ENCODE results near the gene RAB19. TPM values are rescaled to one million over a fixed set of nuclear protein-coding genes. Genes with fewer than 3 reads are reported as not detected.
A peak's percentile ranks its signal among the peaks of the same experiment; 100 is the strongest.
"Not testable (repeated sequence)": the region's sequence is repeated elsewhere in the genome, so short reads cannot be mapped to it uniquely, and the experiment has no call there.

The RAB19 gene
- total RNA-seq, 1 donor from 2014 or later, result 2.9 TPM

DNA sequence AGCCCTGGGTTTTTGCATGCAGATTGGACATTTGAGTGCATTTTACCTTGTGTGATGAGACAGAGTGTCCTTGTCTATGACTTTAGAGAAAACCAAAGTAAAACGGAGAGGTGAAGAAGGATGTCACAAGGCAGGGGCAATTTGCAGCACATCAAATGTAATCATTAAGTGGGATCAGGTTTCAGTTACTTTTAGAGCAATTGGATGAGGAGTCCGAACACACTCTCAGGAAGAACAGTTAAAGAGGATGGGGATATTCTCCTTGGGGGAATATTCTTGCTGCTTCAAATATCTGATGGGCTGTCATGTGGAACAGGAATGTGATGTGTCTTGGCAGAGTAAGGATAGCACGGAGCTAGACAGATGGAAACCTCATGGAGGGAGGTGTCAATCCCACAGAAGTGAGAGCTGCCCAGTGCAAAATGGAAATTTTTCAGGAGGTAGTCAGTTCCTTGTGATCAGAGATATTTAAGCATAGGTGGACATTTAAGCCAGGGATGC, 757 bp downstream of the RAB19 start:
- Histone ChIP-seq H3K9me3 (no peaks in the 10 kb centered on the region), H3K4me1 (peaks cover 9% of the 10 kb centered on the region), H3K27me3 (no peaks in the 10 kb centered on the region), H3K4me3 (peak overlapping the region; percentile 52), H3K27ac (no peak overlapping the region), H3K36me3 (no peaks in the 10 kb centered on the region)
- DNase-seq, result no peak
- TF ChIP-seq, protein P1, sequence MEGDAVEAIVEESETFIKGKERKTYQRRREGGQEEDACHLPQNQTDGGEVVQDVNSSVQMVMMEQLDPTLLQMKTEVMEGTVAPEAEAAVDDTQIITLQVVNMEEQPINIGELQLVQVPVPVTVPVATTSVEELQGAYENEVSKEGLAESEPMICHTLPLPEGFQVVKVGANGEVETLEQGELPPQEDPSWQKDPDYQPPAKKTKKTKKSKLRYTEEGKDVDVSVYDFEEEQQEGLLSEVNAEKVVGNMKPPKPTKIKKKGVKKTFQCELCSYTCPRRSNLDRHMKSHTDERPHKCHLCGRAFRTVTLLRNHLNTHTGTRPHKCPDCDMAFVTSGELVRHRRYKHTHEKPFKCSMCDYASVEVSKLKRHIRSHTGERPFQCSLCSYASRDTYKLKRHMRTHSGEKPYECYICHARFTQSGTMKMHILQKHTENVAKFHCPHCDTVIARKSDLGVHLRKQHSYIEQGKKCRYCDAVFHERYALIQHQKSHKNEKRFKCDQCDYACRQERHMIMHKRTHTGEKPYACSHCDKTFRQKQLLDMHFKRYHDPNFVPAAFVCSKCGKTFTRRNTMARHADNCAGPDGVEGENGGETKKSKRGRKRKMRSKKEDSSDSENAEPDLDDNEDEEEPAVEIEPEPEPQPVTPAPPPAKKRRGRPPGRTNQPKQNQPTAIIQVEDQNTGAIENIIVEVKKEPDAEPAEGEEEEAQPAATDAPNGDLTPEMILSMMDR (IDR thresholded peaks at IDR 0.05), result no peak
- intact Hi-C loops (cut with DNase I), result no loop called here
- no peak for ATAC-seq

DNA sequence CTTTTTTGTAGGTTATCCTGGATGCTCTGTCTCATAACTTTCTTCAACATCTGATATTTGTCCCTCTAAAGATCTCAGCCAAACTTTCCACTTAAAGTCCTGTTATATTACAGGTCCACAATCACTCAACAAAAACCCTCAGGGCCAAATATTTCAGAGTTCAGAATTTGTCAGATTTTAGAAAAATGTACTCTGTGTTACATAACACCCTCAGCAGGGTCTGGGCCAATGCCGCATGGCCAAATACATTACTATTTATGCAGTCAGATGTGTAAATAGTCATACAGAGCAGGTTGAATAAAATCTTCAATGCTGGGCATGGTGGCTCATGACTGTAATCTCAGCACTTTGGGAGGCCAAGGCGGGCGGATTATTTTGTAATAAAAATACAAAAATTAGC, 11.5 kb downstream of the RAB19 start:
- H3K4me1 ChIP-seq, result no peaks in the 10 kb centered on the region
- no peaks in the 10 kb centered on the region for H3K27me3 ChIP-seq
- intact Hi-C loops (cut with DNase I), result no loop called here
- no peak for DNase-seq
- TF ChIP-seq, protein P1 (IDR thresholded peaks at IDR 0.05), result no peak
- no peaks in the 10 kb centered on the region for H3K36me3 ChIP-seq
- H3K27ac ChIP-seq, result no peak overlapping the region
- H3K4me3 ChIP-seq, result no peak overlapping the region
- no peaks in the 10 kb centered on the region for H3K9me3 ChIP-seq
- no peak for ATAC-seq

DNA sequence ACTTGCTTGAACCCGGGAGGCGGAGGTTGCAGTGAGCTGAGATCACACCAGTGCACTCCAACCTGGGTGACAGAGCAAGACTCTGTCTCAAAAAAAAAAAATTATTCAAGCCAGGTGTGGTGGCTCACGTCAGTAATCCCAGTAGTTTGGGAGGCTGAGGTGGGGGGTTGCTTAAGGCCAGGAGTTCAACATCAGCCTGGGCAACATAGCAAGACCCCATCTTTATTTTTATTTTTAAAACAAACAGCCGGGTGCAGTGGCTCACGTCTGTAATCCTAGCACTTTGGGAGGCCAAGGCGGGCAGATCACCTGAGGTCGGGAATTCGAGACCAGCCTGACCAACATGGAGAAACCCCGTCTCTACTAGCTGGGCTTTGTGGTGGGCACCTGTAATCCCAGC, 12.0 kb downstream of the RAB19 start:
- H3K4me1 ChIP-seq; intact Hi-C loops (cut with DNase I); H3K27me3 ChIP-seq; ATAC-seq; H3K27ac ChIP-seq; H3K36me3 ChIP-seq; H3K9me3 ChIP-seq; DNase-seq; H3K4me3 ChIP-seq: not testable (repeated sequence)

DNA sequence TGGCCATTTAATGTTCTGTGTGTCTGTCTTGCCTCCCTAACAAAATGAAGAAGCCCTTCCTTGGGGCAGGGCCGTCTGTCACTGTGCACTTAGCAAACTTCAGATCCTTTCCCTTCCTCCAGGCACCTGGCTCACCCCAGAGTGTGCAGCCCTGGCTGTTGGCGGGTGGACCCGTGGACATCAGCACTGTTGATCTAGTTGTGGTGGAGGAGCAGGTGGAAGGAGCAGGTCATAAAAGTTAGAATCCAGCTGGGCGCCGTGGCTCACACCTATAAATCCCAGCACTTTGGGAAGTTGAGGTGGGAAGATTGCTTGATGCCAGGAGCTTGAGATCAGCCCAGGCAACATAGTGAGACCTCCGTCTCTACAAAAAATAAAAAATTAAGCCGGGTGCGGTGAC, 12.7 kb downstream of the RAB19 start:
- Histone ChIP-seq H3K9me3 (no peaks in the 10 kb centered on the region), H3K4me1 (no peaks in the 10 kb centered on the region), H3K27me3 (no peaks in the 10 kb centered on the region), H3K4me3 (no peak overlapping the region), H3K27ac (no peak overlapping the region), H3K36me3 (no peaks in the 10 kb centered on the region)
- TF ChIP-seq, protein P1 (IDR thresholded peaks at IDR 0.05), result no peak
- intact Hi-C loops (cut with DNase I), result no loop called here
- DNase-seq, result no peak
- no peak for ATAC-seq

DNA sequence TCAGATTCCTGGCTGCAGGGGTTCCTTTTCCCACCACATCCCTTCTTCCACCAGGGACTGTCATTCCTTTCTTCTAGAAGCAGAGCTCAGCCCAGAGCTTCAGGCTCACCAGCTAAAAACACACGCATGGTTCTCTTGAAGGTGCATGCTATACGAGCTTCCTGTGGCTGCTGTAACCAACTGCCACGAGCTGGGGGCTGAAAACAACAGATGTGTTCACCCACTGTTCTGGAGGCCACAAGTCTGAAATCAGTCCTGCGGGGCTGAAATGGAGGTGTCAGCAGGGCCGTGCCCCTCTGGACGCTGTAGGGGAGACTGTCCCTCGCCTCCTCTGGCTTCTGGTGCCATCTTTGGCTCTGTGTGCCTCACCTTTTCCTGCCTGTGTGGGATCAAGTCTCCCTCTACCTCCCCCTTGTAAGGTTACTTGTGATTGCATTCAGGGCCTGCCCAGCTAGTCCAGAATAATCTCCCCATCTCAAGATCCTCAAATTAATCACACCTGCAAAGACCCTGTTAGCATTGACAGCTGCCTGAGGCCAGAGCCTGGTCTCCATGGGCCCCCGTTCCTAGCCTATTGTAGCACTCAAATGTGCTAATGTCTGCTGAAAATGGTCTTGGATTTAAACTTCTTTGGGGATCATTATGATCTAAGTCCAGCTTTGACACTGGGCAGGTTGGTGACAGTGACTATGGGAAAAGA, 13.7 kb downstream of the RAB19 start:
- ATAC-seq (no peak), DNase-seq (no peak)
- H3K4me1 ChIP-seq, result no peaks in the 10 kb centered on the region
- H3K9me3 ChIP-seq, result no peaks in the 10 kb centered on the region
- no peak overlapping the region for H3K27ac ChIP-seq
- H3K36me3 ChIP-seq, result no peaks in the 10 kb centered on the region
- intact Hi-C loops (cut with DNase I), result no loop called here
- TF ChIP-seq, protein P1 (IDR thresholded peaks at IDR 0.05), result no peak
- H3K4me3 ChIP-seq, result no peak overlapping the region
- no peaks in the 10 kb centered on the region for H3K27me3 ChIP-seq

DNA sequence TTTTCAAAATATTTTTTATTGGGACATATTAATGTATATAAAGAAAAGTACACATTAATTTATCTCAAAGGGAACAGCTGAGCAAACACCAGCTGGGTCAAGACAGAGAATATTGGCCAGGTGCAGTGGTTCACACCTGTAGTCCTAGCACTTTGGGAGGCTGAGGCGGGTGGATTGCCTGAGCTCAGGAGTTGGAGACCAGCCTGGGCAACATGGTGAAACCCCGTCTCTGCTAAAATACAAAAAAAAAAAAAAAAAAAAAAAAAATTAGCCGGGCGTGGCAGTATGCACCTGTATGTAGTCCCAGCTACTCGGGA, 14.3 kb downstream of the RAB19 start:
- H3K9me3 ChIP-seq; DNase-seq; H3K4me1 ChIP-seq; intact Hi-C loops (cut with DNase I); H3K36me3 ChIP-seq; H3K27ac ChIP-seq; ATAC-seq; H3K4me3 ChIP-seq; H3K27me3 ChIP-seq: not testable (repeated sequence)

DNA sequence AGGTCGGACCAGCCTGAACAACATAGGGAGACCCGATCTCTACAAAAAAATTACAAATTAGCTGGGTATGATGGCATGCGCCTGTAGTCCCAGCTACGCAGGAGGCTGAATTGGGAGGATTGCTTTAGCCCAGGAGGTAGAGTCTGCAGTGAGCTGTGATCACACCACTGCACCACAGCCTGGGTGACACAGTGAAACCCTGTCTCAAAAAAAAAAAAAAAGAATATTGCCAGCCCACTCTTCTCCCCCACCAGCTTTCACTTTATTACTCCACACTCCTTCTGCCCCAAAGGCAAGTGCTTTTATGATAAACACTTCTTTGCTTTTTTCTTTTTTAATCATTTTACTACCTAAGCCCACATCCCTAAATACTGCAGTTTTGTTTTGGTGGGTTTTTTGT, 14.8 kb downstream of the RAB19 start:
- DNase-seq, result no peak
- Histone ChIP-seq H3K36me3 (no peaks in the 10 kb centered on the region), H3K27ac (no peak overlapping the region), H3K27me3 (no peaks in the 10 kb centered on the region), H3K4me3 (no peak overlapping the region), H3K9me3 (no peaks in the 10 kb centered on the region), H3K4me1 (no peaks in the 10 kb centered on the region)
- ATAC-seq, result no peak
- intact Hi-C loops (cut with DNase I), result no loop called here
- TF ChIP-seq, protein P1 (IDR thresholded peaks at IDR 0.05), result no peak

Measured in upper lobe of right lung (tissue), 1 donor.